ENCODE results near the gene DET1.
"Not testable (repeated sequence)": the region's sequence is repeated elsewhere in the genome, so short reads cannot be mapped to it uniquely, and the experiment has no call there.

The DET1 gene

DNA sequence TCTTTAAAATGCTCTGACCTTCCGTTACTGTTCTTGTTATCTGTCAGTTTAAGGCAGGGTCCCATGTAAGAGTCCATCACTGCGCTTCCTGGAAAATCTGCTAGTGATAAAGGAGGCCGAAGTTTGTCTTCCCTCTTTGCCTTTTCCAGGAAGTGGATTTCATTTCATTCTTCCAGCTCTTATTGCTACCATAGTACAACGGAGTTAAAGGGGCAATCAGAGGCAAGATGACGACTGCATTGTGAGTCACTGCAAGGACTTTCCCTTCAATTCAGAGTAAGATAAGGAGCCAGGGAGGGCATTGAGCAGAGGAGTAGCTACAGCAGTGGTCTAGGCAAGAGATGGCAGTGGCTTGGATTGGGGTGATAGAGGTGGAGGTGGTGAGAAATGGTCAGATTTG, 17.2 kb upstream of the DET1 start:
- WGBS (ENCODE audit: extremely low coverage, insufficient coverage, insufficient read length) = no CpG with 5 or more reads among the region's 5 CpGs
- Histone ChIP-seq H3K9ac (ENCODE audit: low read length) (no peak overlapping the region), H4K8ac (ENCODE audit: low read depth, low read length) (no peak overlapping the region)

DNA sequence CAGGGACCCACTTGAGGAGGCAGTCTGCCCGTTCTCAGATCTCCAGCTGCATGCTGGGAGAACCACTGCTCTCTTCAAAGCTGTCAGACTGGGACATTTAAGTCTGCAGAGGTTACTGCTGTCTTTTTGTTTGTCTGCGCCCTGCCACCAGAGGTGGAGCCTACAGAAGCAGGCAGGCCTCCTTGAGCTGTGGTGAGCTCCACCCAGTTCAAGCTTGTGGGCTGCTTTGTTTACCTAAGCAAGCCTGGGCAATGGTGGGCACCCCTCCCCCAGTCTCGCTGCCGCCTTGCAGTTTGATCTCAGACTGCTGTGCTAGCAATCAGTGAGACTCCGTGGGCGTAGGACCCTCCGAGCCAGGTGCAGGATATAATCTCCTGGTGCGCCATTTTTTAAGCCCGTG, 13.1 kb upstream of the DET1 start:
- DNase-seq; H3K18ac ChIP-seq (ENCODE audit: low read length); H4K8ac ChIP-seq (ENCODE audit: low read depth, low read length); H3K79me2 ChIP-seq (ENCODE audit: control insufficient read depth, insufficient read depth, low read length, poor library complexity); H4K91ac ChIP-seq (ENCODE audit: low read depth, low read length); H3K9ac ChIP-seq (ENCODE audit: low read length); H3K9me3 ChIP-seq (ENCODE audit: insufficient read depth, low read depth, low read length); H3K4me1 ChIP-seq (ENCODE audit: control insufficient read depth in 1 of 2, insufficient read depth in 2 of 2, low read length in 2 of 2); H3K23ac ChIP-seq (ENCODE audit: low read length); H3K27ac ChIP-seq (ENCODE audit: low read depth, low read length); H3K4me3 ChIP-seq (ENCODE audit: low read depth, low read length); H3K4me2 ChIP-seq (ENCODE audit: low read length); H2BK12ac ChIP-seq (ENCODE audit: low read length); H3K79me1 ChIP-seq (ENCODE audit: low read length); H3K4ac ChIP-seq (ENCODE audit: low read depth, low read length); H3K27me3 ChIP-seq (ENCODE audit: insufficient read depth, low read length); H2BK5ac ChIP-seq (ENCODE audit: low read depth, low read length, poor library complexity); H3K36me3 ChIP-seq (ENCODE audit: control insufficient read depth in 1 of 2, insufficient read depth in 2 of 2, low read length in 2 of 2); H2AFZ ChIP-seq (ENCODE audit: insufficient read depth, low read length, poor library complexity); H4K12ac ChIP-seq (ENCODE audit: low read depth, low read length); H3K14ac ChIP-seq (ENCODE audit: low read length); H2BK120ac ChIP-seq (ENCODE audit: insufficient read depth, low read length, poor library complexity); H2AK5ac ChIP-seq (ENCODE audit: low read length): not testable (repeated sequence)
- WGBS (ENCODE audit: extremely low coverage, insufficient coverage, insufficient read length) = no CpG with 5 or more reads among the region's 9 CpGs

More for the DNA sequence above, 17.2 kb upstream of the DET1 start:
- Histone ChIP-seq H2BK120ac (ENCODE audit: insufficient read depth, low read length, poor library complexity) (peak overlapping the region; percentile 18), H3K79me1 (ENCODE audit: low read length) (no peaks in the 10 kb centered on the region), H3K23ac (ENCODE audit: low read length) (no peak overlapping the region), H2BK12ac (ENCODE audit: low read length) (no peak overlapping the region), H3K4me2 (ENCODE audit: low read length) (no peak overlapping the region), H3K36me3 (ENCODE audit: control insufficient read depth in 1 of 2, insufficient read depth in 2 of 2, low read length in 2 of 2) (no peaks in the 10 kb centered on the region), H3K9me3 (ENCODE audit: insufficient read depth, low read depth, low read length) (peaks cover 9% of the 10 kb centered on the region), H3K4me3 (ENCODE audit: low read depth, low read length) (no peak overlapping the region), H2BK5ac (ENCODE audit: low read depth, low read length, poor library complexity) (no peak overlapping the region), H2AK5ac (ENCODE audit: low read length) (no peak overlapping the region), H3K4me1 (ENCODE audit: control insufficient read depth in 1 of 2, insufficient read depth in 2 of 2, low read length in 2 of 2) (no peaks in the 10 kb centered on the region), H3K27me3 (ENCODE audit: insufficient read depth, low read length) (no peaks in the 10 kb centered on the region), H3K4ac (ENCODE audit: low read depth, low read length) (no peak overlapping the region), H4K91ac (ENCODE audit: low read depth, low read length) (no peak overlapping the region), H3K79me2 (ENCODE audit: control insufficient read depth, insufficient read depth, low read length, poor library complexity) (no peaks in the 10 kb centered on the region), H3K18ac (ENCODE audit: low read length) (no peak overlapping the region), H3K27ac (ENCODE audit: low read depth, low read length) (no peak overlapping the region), H4K12ac (ENCODE audit: low read depth, low read length) (no peak overlapping the region), H3K14ac (ENCODE audit: low read length) (no peak overlapping the region), H2AFZ (ENCODE audit: insufficient read depth, low read length, poor library complexity) (no peak overlapping the region)
- no peak for DNase-seq

DNA sequence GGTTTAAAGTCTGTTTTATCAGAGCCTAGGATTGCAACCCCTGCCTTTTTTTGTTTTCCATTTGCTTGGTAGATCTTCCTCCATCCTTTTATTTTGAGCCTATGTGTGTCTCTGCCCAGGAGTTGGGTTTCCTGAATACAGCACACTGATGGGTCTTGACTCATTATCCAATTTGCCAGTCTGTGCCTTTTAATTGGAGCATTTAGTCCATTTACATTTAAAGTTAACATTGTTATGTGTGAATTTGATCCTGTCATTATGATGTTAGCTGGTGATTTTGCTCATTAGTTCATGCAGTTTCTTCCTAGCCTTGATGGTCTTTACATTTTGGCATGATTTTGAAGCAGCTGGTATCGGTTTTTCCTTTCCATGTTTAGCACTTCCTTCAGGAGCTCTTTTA, 11.5 kb upstream of the DET1 start:
- not testable (repeated sequence) for H3K18ac ChIP-seq (ENCODE audit: low read length); H2BK5ac ChIP-seq (ENCODE audit: low read depth, low read length, poor library complexity); H3K27ac ChIP-seq (ENCODE audit: low read depth, low read length); H3K14ac ChIP-seq (ENCODE audit: low read length); H3K4me3 ChIP-seq (ENCODE audit: low read depth, low read length); H3K4me1 ChIP-seq (ENCODE audit: control insufficient read depth in 1 of 2, insufficient read depth in 2 of 2, low read length in 2 of 2); H3K27me3 ChIP-seq (ENCODE audit: insufficient read depth, low read length); H3K79me2 ChIP-seq (ENCODE audit: control insufficient read depth, insufficient read depth, low read length, poor library complexity); H3K79me1 ChIP-seq (ENCODE audit: low read length); H2BK12ac ChIP-seq (ENCODE audit: low read length); H4K8ac ChIP-seq (ENCODE audit: low read depth, low read length); H4K91ac ChIP-seq (ENCODE audit: low read depth, low read length); H2AK5ac ChIP-seq (ENCODE audit: low read length); H3K9me3 ChIP-seq (ENCODE audit: insufficient read depth, low read depth, low read length); H3K36me3 ChIP-seq (ENCODE audit: control insufficient read depth in 1 of 2, insufficient read depth in 2 of 2, low read length in 2 of 2); H3K23ac ChIP-seq (ENCODE audit: low read length); H4K12ac ChIP-seq (ENCODE audit: low read depth, low read length); DNase-seq; H3K4ac ChIP-seq (ENCODE audit: low read depth, low read length); H2AFZ ChIP-seq (ENCODE audit: insufficient read depth, low read length, poor library complexity); H3K4me2 ChIP-seq (ENCODE audit: low read length); H3K9ac ChIP-seq (ENCODE audit: low read length); H2BK120ac ChIP-seq (ENCODE audit: insufficient read depth, low read length, poor library complexity)
- no CpG with 5 or more reads among the region's 1 CpG for WGBS (ENCODE audit: extremely low coverage, insufficient coverage, insufficient read length)

GRCh38 chr15:88548009-88548408, 1.5 kb upstream of the DET1 start:
- H3K79me2 ChIP-seq (ENCODE audit: control insufficient read depth, insufficient read depth, low read length, poor library complexity); H4K12ac ChIP-seq (ENCODE audit: low read depth, low read length); H2AK5ac ChIP-seq (ENCODE audit: low read length); H3K9me3 ChIP-seq (ENCODE audit: insufficient read depth, low read depth, low read length); H3K9ac ChIP-seq (ENCODE audit: low read length); H3K18ac ChIP-seq (ENCODE audit: low read length); H4K91ac ChIP-seq (ENCODE audit: low read depth, low read length); H3K27me3 ChIP-seq (ENCODE audit: insufficient read depth, low read length); H4K8ac ChIP-seq (ENCODE audit: low read depth, low read length); H3K4me3 ChIP-seq (ENCODE audit: low read depth, low read length); H3K23ac ChIP-seq (ENCODE audit: low read length); DNase-seq; H3K14ac ChIP-seq (ENCODE audit: low read length); H2BK12ac ChIP-seq (ENCODE audit: low read length); H2AFZ ChIP-seq (ENCODE audit: insufficient read depth, low read length, poor library complexity); H2BK120ac ChIP-seq (ENCODE audit: insufficient read depth, low read length, poor library complexity); H3K4me2 ChIP-seq (ENCODE audit: low read length); H3K36me3 ChIP-seq (ENCODE audit: control insufficient read depth in 1 of 2, insufficient read depth in 2 of 2, low read length in 2 of 2); H2BK5ac ChIP-seq (ENCODE audit: low read depth, low read length, poor library complexity); H3K4ac ChIP-seq (ENCODE audit: low read depth, low read length); H3K27ac ChIP-seq (ENCODE audit: low read depth, low read length): not testable (repeated sequence)
- Histone ChIP-seq H3K4me1 (ENCODE audit: control insufficient read depth in 1 of 2, insufficient read depth in 2 of 2, low read length in 2 of 2) (peaks cover 13% of the 10 kb centered on the region in 2 experiments), H3K79me1 (ENCODE audit: low read length) (peaks cover 19% of the 10 kb centered on the region)
- no CpG with 5 or more reads among the region's 1 CpG for WGBS (ENCODE audit: extremely low coverage, insufficient coverage, insufficient read length)
